ENCODE results near the gene VPS45.

GRCh38 chr1:150159550-150159949 lies 92.0 kb downstream of the VPS45 start:
- TF ChIP-seq, protein P1, sequence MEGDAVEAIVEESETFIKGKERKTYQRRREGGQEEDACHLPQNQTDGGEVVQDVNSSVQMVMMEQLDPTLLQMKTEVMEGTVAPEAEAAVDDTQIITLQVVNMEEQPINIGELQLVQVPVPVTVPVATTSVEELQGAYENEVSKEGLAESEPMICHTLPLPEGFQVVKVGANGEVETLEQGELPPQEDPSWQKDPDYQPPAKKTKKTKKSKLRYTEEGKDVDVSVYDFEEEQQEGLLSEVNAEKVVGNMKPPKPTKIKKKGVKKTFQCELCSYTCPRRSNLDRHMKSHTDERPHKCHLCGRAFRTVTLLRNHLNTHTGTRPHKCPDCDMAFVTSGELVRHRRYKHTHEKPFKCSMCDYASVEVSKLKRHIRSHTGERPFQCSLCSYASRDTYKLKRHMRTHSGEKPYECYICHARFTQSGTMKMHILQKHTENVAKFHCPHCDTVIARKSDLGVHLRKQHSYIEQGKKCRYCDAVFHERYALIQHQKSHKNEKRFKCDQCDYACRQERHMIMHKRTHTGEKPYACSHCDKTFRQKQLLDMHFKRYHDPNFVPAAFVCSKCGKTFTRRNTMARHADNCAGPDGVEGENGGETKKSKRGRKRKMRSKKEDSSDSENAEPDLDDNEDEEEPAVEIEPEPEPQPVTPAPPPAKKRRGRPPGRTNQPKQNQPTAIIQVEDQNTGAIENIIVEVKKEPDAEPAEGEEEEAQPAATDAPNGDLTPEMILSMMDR (IDR thresholded peaks at IDR 0.05), result no peak
- TF ChIP-seq, protein P2, sequence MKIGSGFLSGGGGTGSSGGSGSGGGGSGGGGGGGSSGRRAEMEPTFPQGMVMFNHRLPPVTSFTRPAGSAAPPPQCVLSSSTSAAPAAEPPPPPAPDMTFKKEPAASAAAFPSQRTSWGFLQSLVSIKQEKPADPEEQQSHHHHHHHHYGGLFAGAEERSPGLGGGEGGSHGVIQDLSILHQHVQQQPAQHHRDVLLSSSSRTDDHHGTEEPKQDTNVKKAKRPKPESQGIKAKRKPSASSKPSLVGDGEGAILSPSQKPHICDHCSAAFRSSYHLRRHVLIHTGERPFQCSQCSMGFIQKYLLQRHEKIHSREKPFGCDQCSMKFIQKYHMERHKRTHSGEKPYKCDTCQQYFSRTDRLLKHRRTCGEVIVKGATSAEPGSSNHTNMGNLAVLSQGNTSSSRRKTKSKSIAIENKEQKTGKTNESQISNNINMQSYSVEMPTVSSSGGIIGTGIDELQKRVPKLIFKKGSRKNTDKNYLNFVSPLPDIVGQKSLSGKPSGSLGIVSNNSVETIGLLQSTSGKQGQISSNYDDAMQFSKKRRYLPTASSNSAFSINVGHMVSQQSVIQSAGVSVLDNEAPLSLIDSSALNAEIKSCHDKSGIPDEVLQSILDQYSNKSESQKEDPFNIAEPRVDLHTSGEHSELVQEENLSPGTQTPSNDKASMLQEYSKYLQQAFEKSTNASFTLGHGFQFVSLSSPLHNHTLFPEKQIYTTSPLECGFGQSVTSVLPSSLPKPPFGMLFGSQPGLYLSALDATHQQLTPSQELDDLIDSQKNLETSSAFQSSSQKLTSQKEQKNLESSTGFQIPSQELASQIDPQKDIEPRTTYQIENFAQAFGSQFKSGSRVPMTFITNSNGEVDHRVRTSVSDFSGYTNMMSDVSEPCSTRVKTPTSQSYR (CRISPR knock-in tag; IDR thresholded peaks at IDR 0.05), result no peak
- TF ChIP-seq ELF4 (CRISPR knock-in tag; IDR thresholded peaks at IDR 0.05; ENCODE audit: low read depth), result no peak
- no peak for TF ChIP-seq RORB (CRISPR knock-in tag; IDR thresholded peaks at IDR 0.05)
- TF ChIP-seq, protein P3, sequence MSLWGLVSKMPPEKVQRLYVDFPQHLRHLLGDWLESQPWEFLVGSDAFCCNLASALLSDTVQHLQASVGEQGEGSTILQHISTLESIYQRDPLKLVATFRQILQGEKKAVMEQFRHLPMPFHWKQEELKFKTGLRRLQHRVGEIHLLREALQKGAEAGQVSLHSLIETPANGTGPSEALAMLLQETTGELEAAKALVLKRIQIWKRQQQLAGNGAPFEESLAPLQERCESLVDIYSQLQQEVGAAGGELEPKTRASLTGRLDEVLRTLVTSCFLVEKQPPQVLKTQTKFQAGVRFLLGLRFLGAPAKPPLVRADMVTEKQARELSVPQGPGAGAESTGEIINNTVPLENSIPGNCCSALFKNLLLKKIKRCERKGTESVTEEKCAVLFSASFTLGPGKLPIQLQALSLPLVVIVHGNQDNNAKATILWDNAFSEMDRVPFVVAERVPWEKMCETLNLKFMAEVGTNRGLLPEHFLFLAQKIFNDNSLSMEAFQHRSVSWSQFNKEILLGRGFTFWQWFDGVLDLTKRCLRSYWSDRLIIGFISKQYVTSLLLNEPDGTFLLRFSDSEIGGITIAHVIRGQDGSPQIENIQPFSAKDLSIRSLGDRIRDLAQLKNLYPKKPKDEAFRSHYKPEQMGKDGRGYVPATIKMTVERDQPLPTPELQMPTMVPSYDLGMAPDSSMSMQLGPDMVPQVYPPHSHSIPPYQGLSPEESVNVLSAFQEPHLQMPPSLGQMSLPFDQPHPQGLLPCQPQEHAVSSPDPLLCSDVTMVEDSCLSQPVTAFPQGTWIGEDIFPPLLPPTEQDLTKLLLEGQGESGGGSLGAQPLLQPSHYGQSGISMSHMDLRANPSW (CRISPR knock-in tag; conservative IDR thresholded peaks at IDR 0.05; ENCODE audit: low read depth), result no peak
- TF ChIP-seq RELA (CRISPR knock-in tag; IDR thresholded peaks at IDR 0.05; ENCODE audit: borderline replicate concordance), result no peak
- no peak for TF ChIP-seq ATF3 (CRISPR knock-in tag; conservative IDR thresholded peaks at IDR 0.05)
- TF ChIP-seq, protein P4, sequence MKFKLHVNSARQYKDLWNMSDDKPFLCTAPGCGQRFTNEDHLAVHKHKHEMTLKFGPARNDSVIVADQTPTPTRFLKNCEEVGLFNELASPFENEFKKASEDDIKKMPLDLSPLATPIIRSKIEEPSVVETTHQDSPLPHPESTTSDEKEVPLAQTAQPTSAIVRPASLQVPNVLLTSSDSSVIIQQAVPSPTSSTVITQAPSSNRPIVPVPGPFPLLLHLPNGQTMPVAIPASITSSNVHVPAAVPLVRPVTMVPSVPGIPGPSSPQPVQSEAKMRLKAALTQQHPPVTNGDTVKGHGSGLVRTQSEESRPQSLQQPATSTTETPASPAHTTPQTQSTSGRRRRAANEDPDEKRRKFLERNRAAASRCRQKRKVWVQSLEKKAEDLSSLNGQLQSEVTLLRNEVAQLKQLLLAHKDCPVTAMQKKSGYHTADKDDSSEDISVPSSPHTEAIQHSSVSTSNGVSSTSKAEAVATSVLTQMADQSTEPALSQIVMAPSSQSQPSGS (CRISPR knock-in tag; IDR thresholded peaks at IDR 0.05; ENCODE audit: borderline replicate concordance, low read depth), result no peak

Measured in WTC11 (cell line).